ENCODE data around the gene OR10G6.
"Not testable (repeated sequence)": the region's sequence is repeated elsewhere in the genome, so short reads cannot be mapped to it uniquely, and the experiment has no call there.

Gene OR10G6

GRCh38 chr11:123995119-123995518 lies at the start of gene OR10G6:
Gene OR10G6, minus strand, starts transcription at chr11:123995161. Its CDS starts 0 bp downstream, at chr11:123995161.
- DNase-seq, result no peak

- no peak for DNase-seq
These were observed 48.5 kb upstream of the OR10G6 start for GRCh38 chr11:124043420-124043819.

- no peak for DNase-seq
These were observed 46.3 kb upstream of the OR10G6 start, which contains the start of gene OR10G7 for GRCh38 chr11:124041254-124041653. Gene OR10G7, minus strand, starts transcription at chr11:124041325. Its CDS starts 2,324 bp downstream, at chr11:124039001.

- DNase-seq, result no peak
These were observed 44.6 kb upstream of the OR10G6 start for GRCh38 chr11:124039557-124039956.

- DNase-seq, result no peak
These were observed 41.7 kb upstream of the OR10G6 start for GRCh38 chr11:124036666-124037065.

GRCh38 chr11:124026498-124026897 lies 31.5 kb upstream of the OR10G6 start, which contains the start of gene OR10G8:
Gene OR10G8, plus strand, starts transcription at chr11:124026798. Its CDS starts 2,825 bp downstream, at chr11:124029623.
- no peak for DNase-seq

GRCh38 chr11:124015837-124016236 lies 20.9 kb upstream of the OR10G6 start:
- not testable (repeated sequence) for DNase-seq

- no peak for DNase-seq
These were observed 17.7 kb upstream of the OR10G6 start, which contains the start of gene OR10G4 for GRCh38 chr11:124012697-124013096. Gene OR10G4, plus strand, starts transcription at chr11:124012997. Its CDS starts 2,578 bp downstream, at chr11:124015575.

GRCh38 chr11:123979311-123979710 lies 15.7 kb downstream of the OR10G6 start:
- DNase-seq, result no peak

- no peak for DNase-seq
These were observed 17.1 kb downstream of the OR10G6 start, which contains the start of gene OR10S1 for GRCh38 chr11:123977731-123978347. Gene OR10S1, minus strand, starts transcription at chr11:123977781. Its CDS starts 117 bp downstream, at chr11:123977664.

GRCh38 chr11:123976770-123977560 lies 18.0 kb downstream of the OR10G6 start:
- no peak for DNase-seq

GRCh38 chr11:123973816-123974215 lies 21.1 kb downstream of the OR10G6 start:
- no peak for DNase-seq

- no peak for DNase-seq
These were observed 38.2 kb downstream of the OR10G6 start for GRCh38 chr11:123956752-123957151.

- DNase-seq, result no peak
These were observed 49.8 kb downstream of the OR10G6 start for GRCh38 chr11:123945132-123945531.
